SK-N-SH (cell line): Measurements from ENCODE around the gene TMED3. TPM values are rescaled to one million over a fixed set of nuclear protein-coding genes. Genes with fewer than 3 reads are reported as not detected.

Experiments used
- CTCF ChIA-PET: fragments of 300-600, 350-600 bp; formaldehyde crosslinking; extraction: SDS; loops from one replicate; lab custom pipeline; 2021; lab: Yijun Ruan, JAX
- POLR2A ChIA-PET: fragments of 350-600 bp; sonication (Branson Sonifier 250); formaldehyde crosslinking; extraction: SDS; loops from one replicate; lab custom pipeline; 2020; ENCODE audit warnings: antibody characterized with exemption, inconsistent platforms; lab: Yijun Ruan, JAX
- DNase-seq: peaks from one replicate; pipeline ENCODE4 v3.0.0; 2012
- H2AFZ ChIP-seq: fragments of 200-600 bp; sonication (generic); 2 replicates; pipeline ENCODE4 v1.8.1; 2016; ENCODE audit warnings: antibody characterized with exemption, mild to moderate bottlenecking, low read depth
- H3F3A ChIP-seq: fragments of 200-600 bp; sonication (generic); replicated peaks from 2 replicates; pipeline ENCODE3; 2016; ENCODE audit warnings: antibody characterized with exemption, mild to moderate bottlenecking; ENCODE audit not compliant: insufficient read depth
- H3K27ac ChIP-seq, 2 experiments: fragments of 200-500 bp in 1 of 2; fragments of 200-600 bp in 1 of 2; sonication (Bioruptor generic) in 1 of 2; sonication (generic), shearing (Covaris generic) in 1 of 2; 2 replicates each; pipeline versions ENCODE4 v1.5.1 to v1.6.1; 2014 to 2016; ENCODE audit warnings: low read depth in 2 of 2, inconsistent platforms in 1 of 2, low read length in 1 of 2, mild to moderate bottlenecking in 1 of 2, mixed read lengths in 1 of 2
- H3K27me3 ChIP-seq: fragments of 200-600 bp; sonication (generic), shearing (Covaris generic); 2 replicates; pipeline ENCODE4 v1.6.1; 2016; ENCODE audit warnings: mixed run types; ENCODE audit not compliant: insufficient read depth
- H3K36me3 ChIP-seq, 2 experiments: fragments of 200-500 bp in 1 of 2; fragments of 200-600 bp in 1 of 2; sonication (Bioruptor generic) in 1 of 2; sonication (generic) in 1 of 2; replicated peaks in 1 of 2; 2 replicates each; pipeline versions ENCODE3 to v1.5.1; 2014 to 2016; ENCODE audit warnings: low read length in 1 of 2, mild to moderate bottlenecking in 1 of 2; ENCODE audit not compliant: insufficient read depth in 2 of 2, control insufficient read depth in 1 of 2
- H3K4me1 ChIP-seq, 2 experiments: fragments of 200-500 bp in 1 of 2; fragments of 200-600 bp in 1 of 2; sonication (Bioruptor generic) in 1 of 2; sonication (generic), shearing (Covaris generic) in 1 of 2; 2 replicates each; pipeline versions ENCODE4 v1.5.1 to v1.6.1; 2014 to 2016; ENCODE audit warnings: low read depth in 1 of 2, low read length in 1 of 2, mixed run types in 1 of 2; ENCODE audit not compliant: insufficient read depth in 2 of 2, control insufficient read depth in 1 of 2
- H3K4me2 ChIP-seq: fragments of 200-600 bp; sonication (generic), shearing (Covaris generic); 2 replicates; pipeline ENCODE4 v1.6.1; 2017; ENCODE audit warnings: mixed run types
- H3K4me3 ChIP-seq, 2 experiments: fragments of 200-500 bp in 1 of 2; fragments of 200-600 bp in 1 of 2; sonication (Bioruptor generic) in 1 of 2; sonication (generic), shearing (Covaris generic) in 1 of 2; 2 replicates each; pipeline versions ENCODE4 v1.5.1 to v1.8.1; 2014 to 2016; ENCODE audit warnings: low read depth in 2 of 2, inconsistent platforms in 1 of 2, low read length in 1 of 2, mild to moderate bottlenecking in 1 of 2, mixed read lengths in 1 of 2, moderate library complexity in 1 of 2
- H3K79me2 ChIP-seq: fragments of 200-600 bp; sonication (generic); 2 replicates; pipeline ENCODE4 v1.8.1; 2017; ENCODE audit warnings: mild to moderate bottlenecking; ENCODE audit not compliant: insufficient read depth
- H3K9ac ChIP-seq: fragments of 200-600 bp; sonication (generic); 2 replicates; pipeline ENCODE4 v1.6.1; 2017; ENCODE audit warnings: mixed run types
- H3K9me2 ChIP-seq: fragments of 200-600 bp; sonication (generic); 2 replicates; pipeline ENCODE4 v1.6.1; 2017; ENCODE audit warnings: mixed run types
- H3K9me3 ChIP-seq: fragments of 200-600 bp; sonication (generic); 2 replicates; pipeline ENCODE4 v1.6.1; 2017; ENCODE audit warnings: mixed run types, mild to moderate bottlenecking, moderate library complexity
- H4K20me1 ChIP-seq: fragments of 200-600 bp; sonication (generic); 2 replicates; pipeline ENCODE4 v1.6.1; 2017; ENCODE audit warnings: mild to moderate bottlenecking, mixed run types; ENCODE audit not compliant: insufficient read depth
- CTCF ChIP-seq: fragments of 200-600 bp; sonication (generic); IDR thresholded peaks from 2 replicates; pipeline ENCODE4 v1.6.1; 2017; ENCODE audit warnings: antibody characterized with exemption, mild to moderate bottlenecking, moderate library complexity
- FOSL2 ChIP-seq: IDR thresholded peaks from 2 replicates; pipeline ENCODE4 v1.4.0; 2012; ENCODE audit warnings: low read depth, mild to moderate bottlenecking, moderate library complexity, borderline replicate concordance
- FOXM1 ChIP-seq: IDR thresholded peaks from 2 replicates; pipeline ENCODE4 v1.4.0; 2012; ENCODE audit warnings: low read depth, mild to moderate bottlenecking
- IRF3 ChIP-seq: fragments of 150-350 bp; IDR thresholded peaks from 2 replicates; pipeline ENCODE4 v1.6.1; 2016; ENCODE audit warnings: mild to moderate bottlenecking, low read depth, low read length
- MAX ChIP-seq: IDR thresholded peaks from 2 replicates; pipeline ENCODE4 v1.4.0; 2012; ENCODE audit warnings: low read depth
- MEF2A ChIP-seq: IDR thresholded peaks from 2 replicates; pipeline ENCODE4 v1.4.0; 2012; ENCODE audit warnings: low read depth, borderline replicate concordance
- YY1 ChIP-seq: IDR thresholded peaks from 2 replicates; pipeline ENCODE4 v1.4.0; 2012; ENCODE audit warnings: low read depth, mild to moderate bottlenecking
- ZBTB33 ChIP-seq: IDR thresholded peaks from 2 replicates; pipeline ENCODE4 v1.4.0; 2012; ENCODE audit warnings: low read depth, borderline replicate concordance
- WGBS: methylation state at CpG from one replicate; pipeline ENCODE4 v1.1.6; 2017; ENCODE audit warnings: low lambda C conversion rate; 5-methylcytosine and 5-hydroxymethylcytosine counted together
- polyA plus RNA-seq, 3 experiments: library from polyadenylated mRNA; depleted of rRNA; stranded (reverse); fragments of >200 nt; gene quantifications; 2 replicates each; pipeline ENCODE4 v1.2.3, GENCODE V29; 2012

Gene TMED3
- polyA plus RNA-seq, 1 of the 3 experiments (the other 2 are of a cell fraction), result 128 TPM

GRCh38 chr15:79265167-79265566 is 45.7 kb upstream of the TMED3 start:
- 69% methylated on average over 4 of the region's 4 CpGs for WGBS
- H3K79me2 ChIP-seq, result no peaks in the 10 kb centered on the region
- no peaks in the 10 kb centered on the region for H3K27me3 ChIP-seq
- no peak overlapping the region for H2AFZ ChIP-seq
- H3K4me1 ChIP-seq, result no peaks in the 10 kb centered on the region
- H3K4me3 ChIP-seq, result no peak overlapping the region
- H3K9me3 ChIP-seq, result no peaks in the 10 kb centered on the region
- H3K36me3 ChIP-seq, result no peaks in the 10 kb centered on the region
- no peak for DNase-seq
- ChIA-PET POLR2A (no interaction called here), CTCF (interaction anchor here (1.7 kb wide), 1 partner anchor 116 kb away, joined by 4 read pairs; no protein-coding TSS in a partner anchor)
- no peaks in the 10 kb centered on the region for H3K9me2 ChIP-seq
- H3K4me2 ChIP-seq, result no peak overlapping the region
- H3K9ac ChIP-seq, result no peak overlapping the region
- TF ChIP-seq IRF3, result no peak
- TF ChIP-seq FOXM1, result no peak
- TF ChIP-seq MAX, result no peak
- TF ChIP-seq, all 33 proteins: peak for 0
- Histone ChIP-seq H4K20me1 (no peaks in the 10 kb centered on the region), H3K27ac (no peak overlapping the region), H3F3A (no peaks in the 10 kb centered on the region)

- ChIA-PET CTCF (no interaction called here), POLR2A (no interaction called here)
- H3K27me3 ChIP-seq, result no peaks in the 10 kb centered on the region
- H4K20me1 ChIP-seq, result no peaks in the 10 kb centered on the region
- H3K4me1 ChIP-seq, result no peaks in the 10 kb centered on the region; a peak in 1 of 4 replicates
- no peak overlapping the region for H3K4me3 ChIP-seq
- no peak overlapping the region for H3K9ac ChIP-seq
- TF ChIP-seq CTCF (no peak), YY1 (no peak), FOSL2 (no peak), ZBTB33 (no peak), MEF2A (no peak)
- H3F3A ChIP-seq, result no peaks in the 10 kb centered on the region
- no peaks in the 10 kb centered on the region for H3K9me2 ChIP-seq
- H3K27ac ChIP-seq, result no peak overlapping the region
- no peaks in the 10 kb centered on the region for H3K79me2 ChIP-seq
- no peak overlapping the region for H3K4me2 ChIP-seq
- H3K36me3 ChIP-seq, result no peaks in the 10 kb centered on the region
- H3K9me3 ChIP-seq, result no peaks in the 10 kb centered on the region
- H2AFZ ChIP-seq, result no peak overlapping the region
- DNase-seq, result no peak
- WGBS, result 10% methylated on average over 3 of the region's 3 CpGs
Measured at GRCh38 chr15:79265987-79266579, 44.8 kb upstream of the TMED3 start.
